Calu3 (cell line): ENCODE measurements around the gene MKI67. TPM values are rescaled to one million over a fixed set of nuclear protein-coding genes. Genes with fewer than 3 reads are reported as not detected.

Source experiments
- BruUV-seq: library from RNA; stranded (reverse); fragments of 400-500 nt; replicated peaks from 2 replicates; lab custom pipeline; 2021; lab: Mats Ljungman, UMichigan
- CTCF ChIA-PET: fragments of 300-600 bp; sonication (Branson Sonifier 250); formaldehyde crosslinking; loops from one replicate; lab custom pipeline; 2022; ENCODE audit warnings: antibody characterized with exemption; lab: Charles Lee
- DNase-seq: peaks from one replicate; pipeline ENCODE4 v3.0.0; 2022
- H3K27ac Mint-ChIP-seq: one replicate; pipeline ENCODE4 v1.8.0; 2022; ENCODE audit warnings: mixed read lengths; ENCODE audit not compliant: unreplicated experiment
- H3K27me3 Mint-ChIP-seq: one replicate; pipeline ENCODE4 v1.8.0; 2022; ENCODE audit warnings: mixed read lengths; ENCODE audit not compliant: unreplicated experiment
- H3K36me3 Mint-ChIP-seq: one replicate; pipeline ENCODE4 v1.8.0; 2022; ENCODE audit warnings: mild to moderate bottlenecking, moderate library complexity, mixed read lengths; ENCODE audit not compliant: insufficient read depth, unreplicated experiment
- H3K4me1 Mint-ChIP-seq: one replicate; pipeline ENCODE4 v1.8.0; 2022; ENCODE audit warnings: mild to moderate bottlenecking, low read depth, mixed read lengths; ENCODE audit not compliant: unreplicated experiment
- H3K4me3 Mint-ChIP-seq: one replicate; pipeline ENCODE4 v1.8.0; 2022; ENCODE audit warnings: mild to moderate bottlenecking, low read depth, moderate library complexity, mixed read lengths; ENCODE audit not compliant: unreplicated experiment
- H3K9me3 Mint-ChIP-seq: one replicate; pipeline ENCODE4 v1.8.0; 2022; ENCODE audit warnings: low read depth, mixed read lengths; ENCODE audit not compliant: unreplicated experiment
- CTCF ChIP-seq: fragments of 200-600 bp; IDR thresholded peaks from one replicate; pipeline ENCODE4 v1.8.0; 2022; ENCODE audit warnings: antibody characterized with exemption; ENCODE audit not compliant: unreplicated experiment
- intact Hi-C: fragments of 100-400 bp; cut with micrococcal nuclease; formaldehyde crosslinking; loops from one replicate; pipeline ENCODE4 v1.10.0; 2022; ENCODE audit not compliant: unreplicated experiment
- total RNA-seq: library from RNA; stranded (reverse); gene quantifications from 2 replicates; pipeline ENCODE4 v1.2.3, GENCODE V29; 2022

The MKI67 gene
- total RNA-seq, 1 experiment from 2014 or later = 87.8 TPM

- CTCF ChIA-PET = no interaction called here
- intact Hi-C loops = no loop called here
- no peak overlapping the region for H3K27ac Mint-ChIP-seq
- BruUV-seq = no TSS peak
- no peak for TF ChIP-seq CTCF
- H3K9me3 Mint-ChIP-seq = no peaks in the 10 kb centered on the region
- peaks cover 12% of the 10 kb centered on the region for H3K36me3 Mint-ChIP-seq
- H3K4me3 Mint-ChIP-seq = no peak overlapping the region
- H3K27me3 Mint-ChIP-seq = no peaks in the 10 kb centered on the region
- no peak for DNase-seq
- no peaks in the 10 kb centered on the region for H3K4me1 Mint-ChIP-seq
Measured at GRCh38 chr10:128081222-128081621, 45.0 kb downstream of the MKI67 start.

GRCh38 chr10:128080641-128081040 lies 45.6 kb downstream of the MKI67 start:
- Mint-ChIP-seq H3K4me3 (no peak overlapping the region), H3K9me3 (no peaks in the 10 kb centered on the region), H3K27ac (no peak overlapping the region), H3K27me3 (no peaks in the 10 kb centered on the region), H3K36me3 (peaks cover 12% of the 10 kb centered on the region), H3K4me1 (no peaks in the 10 kb centered on the region)
- CTCF ChIA-PET = no interaction called here
- no TSS peak for BruUV-seq
- no peak for TF ChIP-seq CTCF
- no peak for DNase-seq
- intact Hi-C loops = no loop called here

GRCh38 chr10:128080231-128080630 lies 46.0 kb downstream of the MKI67 start:
- no peak overlapping the region for H3K4me3 Mint-ChIP-seq
- CTCF ChIA-PET = no interaction called here

GRCh38 chr10:128078136-128078969 lies 47.9 kb downstream of the MKI67 start:
- peak; percentile 70 for DNase-seq
- H3K4me3 Mint-ChIP-seq = no peak overlapping the region
- BruUV-seq = no TSS peak
- intact Hi-C loops = loop anchor here (1.0 kb wide), 1 partner anchor 72 kb away; no protein-coding TSS in a partner anchor
- CTCF ChIA-PET = interaction anchor here (0.6 kb wide), 1 partner anchor 134 kb away, joined by 3 read pairs; no protein-coding TSS in a partner anchor
- peaks cover 12% of the 10 kb centered on the region for H3K36me3 Mint-ChIP-seq
- no peaks in the 10 kb centered on the region for H3K9me3 Mint-ChIP-seq
- peak; percentile 62 for TF ChIP-seq CTCF
- no peaks in the 10 kb centered on the region for H3K27me3 Mint-ChIP-seq
- H3K4me1 Mint-ChIP-seq = no peaks in the 10 kb centered on the region
- no peak overlapping the region for H3K27ac Mint-ChIP-seq

More at GRCh38 chr10:128080231-128080630, 46.0 kb downstream of the MKI67 start:
- peaks cover 12% of the 10 kb centered on the region for H3K36me3 Mint-ChIP-seq
- intact Hi-C loops = no loop called here
- no peaks in the 10 kb centered on the region for H3K9me3 Mint-ChIP-seq
- TF ChIP-seq CTCF = no peak
- H3K27me3 Mint-ChIP-seq = no peaks in the 10 kb centered on the region
- H3K4me1 Mint-ChIP-seq = no peaks in the 10 kb centered on the region
- no TSS peak for BruUV-seq
- DNase-seq = no peak
- no peak overlapping the region for H3K27ac Mint-ChIP-seq
